Fibroblast of pulmonary artery (primary cell): ENCODE data around the gene UNK.
"Not testable (repeated sequence)": the region's sequence is repeated elsewhere in the genome, so short reads cannot be mapped to it uniquely, and the experiment has no call there.

Source experiments
- DNase-seq: peaks from one replicate; pipeline ENCODE4 v3.0.0-alpha.2; 2010; ENCODE audit warnings: low read depth
- H3K4me3 ChIP-seq: replicated peaks from 2 replicates; pipeline ENCODE4 v1.5.1; 2011; ENCODE audit warnings: low read depth, mild to moderate bottlenecking, control low read depth, low read length, moderate library complexity
- TF ChIP-seq, protein P1 (sequence below): IDR thresholded peaks from 2 replicates; pipeline ENCODE4 v1.5.1; 2011; ENCODE audit warnings: mild to moderate bottlenecking, control low read depth, low read length, inconsistent platforms; ENCODE audit errors: missing control alignments

The UNK gene

GRCh38 chr17:75848523-75849278 is 64.1 kb downstream of the UNK start:
- TF ChIP-seq, protein P1, sequence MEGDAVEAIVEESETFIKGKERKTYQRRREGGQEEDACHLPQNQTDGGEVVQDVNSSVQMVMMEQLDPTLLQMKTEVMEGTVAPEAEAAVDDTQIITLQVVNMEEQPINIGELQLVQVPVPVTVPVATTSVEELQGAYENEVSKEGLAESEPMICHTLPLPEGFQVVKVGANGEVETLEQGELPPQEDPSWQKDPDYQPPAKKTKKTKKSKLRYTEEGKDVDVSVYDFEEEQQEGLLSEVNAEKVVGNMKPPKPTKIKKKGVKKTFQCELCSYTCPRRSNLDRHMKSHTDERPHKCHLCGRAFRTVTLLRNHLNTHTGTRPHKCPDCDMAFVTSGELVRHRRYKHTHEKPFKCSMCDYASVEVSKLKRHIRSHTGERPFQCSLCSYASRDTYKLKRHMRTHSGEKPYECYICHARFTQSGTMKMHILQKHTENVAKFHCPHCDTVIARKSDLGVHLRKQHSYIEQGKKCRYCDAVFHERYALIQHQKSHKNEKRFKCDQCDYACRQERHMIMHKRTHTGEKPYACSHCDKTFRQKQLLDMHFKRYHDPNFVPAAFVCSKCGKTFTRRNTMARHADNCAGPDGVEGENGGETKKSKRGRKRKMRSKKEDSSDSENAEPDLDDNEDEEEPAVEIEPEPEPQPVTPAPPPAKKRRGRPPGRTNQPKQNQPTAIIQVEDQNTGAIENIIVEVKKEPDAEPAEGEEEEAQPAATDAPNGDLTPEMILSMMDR: peak; percentile 77
- peak; percentile 87 for DNase-seq
- no peak overlapping the region for H3K4me3 ChIP-seq

DNA sequence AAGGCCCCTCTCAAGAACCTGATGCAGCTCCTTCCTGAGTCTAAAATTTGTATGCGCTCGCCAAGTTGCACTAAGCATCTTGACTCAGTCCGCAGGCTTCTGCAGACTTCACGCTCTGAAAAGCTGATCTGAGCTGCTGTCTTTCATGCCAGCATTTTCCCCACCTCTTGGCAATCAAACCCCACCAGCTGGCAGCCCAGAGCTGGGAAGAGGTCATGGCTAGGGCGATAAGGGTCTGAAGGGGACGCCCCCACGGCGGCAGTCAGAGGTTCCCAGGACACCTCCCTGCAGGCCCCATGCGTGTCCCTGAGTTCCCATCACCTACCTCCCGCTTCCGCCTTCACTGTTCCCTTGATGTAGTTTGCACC is 64.7 kb downstream of the UNK start:
- TF ChIP-seq, protein P1: no peak
- H3K4me3 ChIP-seq: no peak overlapping the region
- DNase-seq: no peak

- no peak for DNase-seq
- TF ChIP-seq, protein P1: no peak
- H3K4me3 ChIP-seq: no peak overlapping the region
Measured at GRCh38 chr17:75849724-75850123, 65.1 kb downstream of the UNK start.

- DNase-seq: no peak
- no peak overlapping the region for H3K4me3 ChIP-seq
- TF ChIP-seq, protein P1: no peak
Measured at GRCh38 chr17:75850928-75851692, 66.5 kb downstream of the UNK start.

- DNase-seq, H3K4me3 ChIP-seq: not testable (repeated sequence)
Measured at GRCh38 chr17:75851693-75851991, 67.0 kb downstream of the UNK start.

DNA sequence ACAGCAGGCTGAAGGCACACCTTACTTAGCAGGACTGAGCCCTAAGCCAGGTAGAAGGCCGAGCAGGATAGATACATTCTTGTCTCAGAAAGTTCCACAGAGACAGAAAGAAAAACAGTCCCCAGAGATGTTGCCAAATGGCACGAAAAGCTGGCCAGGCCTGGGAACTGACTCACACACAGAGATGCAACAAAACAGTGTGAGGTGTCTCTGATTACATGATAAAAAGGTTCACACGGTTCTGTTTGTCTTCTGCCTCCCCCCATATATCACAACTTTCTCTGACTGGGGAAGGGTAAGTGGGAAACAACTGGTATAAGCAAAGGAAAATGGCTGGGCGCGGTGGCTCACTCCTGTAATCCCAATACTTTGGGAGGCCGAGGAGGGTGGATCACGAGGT is 68.8 kb downstream of the UNK start:
- DNase-seq: peak; percentile 59

DNA sequence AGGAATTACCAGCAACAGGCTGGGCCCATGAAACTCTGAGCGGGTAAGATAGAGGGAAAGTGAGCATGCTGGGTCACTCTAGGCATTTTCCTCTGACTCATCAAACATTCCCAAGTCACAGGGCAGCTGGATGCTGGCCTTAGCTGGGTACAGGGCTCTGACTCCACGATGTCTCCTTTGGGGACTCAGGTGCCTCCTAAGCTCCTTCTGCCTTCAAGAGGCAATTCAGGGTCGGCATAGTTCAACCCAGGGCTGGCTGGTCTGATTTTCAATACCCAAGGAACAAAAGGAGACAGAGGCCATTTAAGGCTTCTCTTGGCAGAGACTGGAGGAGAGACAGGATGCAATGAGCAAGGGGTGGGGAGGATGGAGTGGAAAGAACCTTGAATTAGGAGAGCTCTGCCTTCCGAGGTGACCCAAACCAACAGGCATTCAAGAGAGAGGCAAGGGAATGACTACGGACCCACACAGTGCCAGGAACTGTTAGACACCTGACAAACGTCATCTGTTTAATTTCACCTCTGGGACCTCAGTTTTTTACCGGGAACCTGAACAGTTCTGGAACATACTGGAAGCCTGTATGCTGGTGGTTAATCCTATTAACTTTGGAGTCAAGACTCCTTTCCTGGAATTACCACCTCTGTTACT is 69.6 kb downstream of the UNK start:
- H3K4me3 ChIP-seq: peak overlapping the region; percentile 90
- DNase-seq: peak; percentile 66

More for the DNA sequence above, 68.8 kb downstream of the UNK start:
- TF ChIP-seq, protein P1: no peak
- no peak overlapping the region for H3K4me3 ChIP-seq

More for the DNA sequence above, 69.6 kb downstream of the UNK start:
- TF ChIP-seq, protein P1: no peak
